ENCODE data around the gene GRID2. TPM values are rescaled to one million over a fixed set of nuclear protein-coding genes. Genes with fewer than 3 reads are reported as not detected.

The GRID2 gene
- total RNA-seq, 1 donor from 2014 or later = 0.17 TPM

DNA sequence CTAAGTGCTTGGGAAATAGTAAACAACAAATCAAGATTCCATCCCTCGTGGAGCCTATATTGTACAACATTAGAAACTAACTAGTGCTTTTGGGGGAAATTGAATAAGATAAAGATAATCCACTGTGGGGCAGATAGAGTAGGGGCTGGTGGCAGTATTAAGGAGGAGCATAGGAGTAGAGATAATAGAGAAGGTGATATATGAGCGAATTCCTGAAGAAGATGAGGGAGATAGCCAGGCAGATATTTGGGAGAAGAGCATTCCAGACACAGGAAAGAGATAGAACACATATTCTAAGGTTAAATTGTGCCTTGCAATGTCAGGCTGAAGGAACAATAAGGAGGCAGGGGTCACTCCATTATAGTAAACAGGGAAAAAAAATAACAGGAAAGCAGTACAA lies 218.2 kb downstream of the GRID2 start:
- no peaks in the 10 kb centered on the region for H3K27me3 Mint-ChIP-seq (ENCODE audit: insufficient read depth, low read depth)
- H3K27ac Mint-ChIP-seq = no peak overlapping the region
- no peaks in the 10 kb centered on the region for H3K27me3 ChIP-seq
- H3K4me3 ChIP-seq = no peak overlapping the region
- TF ChIP-seq, protein P1, sequence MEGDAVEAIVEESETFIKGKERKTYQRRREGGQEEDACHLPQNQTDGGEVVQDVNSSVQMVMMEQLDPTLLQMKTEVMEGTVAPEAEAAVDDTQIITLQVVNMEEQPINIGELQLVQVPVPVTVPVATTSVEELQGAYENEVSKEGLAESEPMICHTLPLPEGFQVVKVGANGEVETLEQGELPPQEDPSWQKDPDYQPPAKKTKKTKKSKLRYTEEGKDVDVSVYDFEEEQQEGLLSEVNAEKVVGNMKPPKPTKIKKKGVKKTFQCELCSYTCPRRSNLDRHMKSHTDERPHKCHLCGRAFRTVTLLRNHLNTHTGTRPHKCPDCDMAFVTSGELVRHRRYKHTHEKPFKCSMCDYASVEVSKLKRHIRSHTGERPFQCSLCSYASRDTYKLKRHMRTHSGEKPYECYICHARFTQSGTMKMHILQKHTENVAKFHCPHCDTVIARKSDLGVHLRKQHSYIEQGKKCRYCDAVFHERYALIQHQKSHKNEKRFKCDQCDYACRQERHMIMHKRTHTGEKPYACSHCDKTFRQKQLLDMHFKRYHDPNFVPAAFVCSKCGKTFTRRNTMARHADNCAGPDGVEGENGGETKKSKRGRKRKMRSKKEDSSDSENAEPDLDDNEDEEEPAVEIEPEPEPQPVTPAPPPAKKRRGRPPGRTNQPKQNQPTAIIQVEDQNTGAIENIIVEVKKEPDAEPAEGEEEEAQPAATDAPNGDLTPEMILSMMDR (IDR thresholded peaks at IDR 0.05) = no peak
- TF ChIP-seq EZH2 (IDR thresholded peaks at IDR 0.05) (no peak), EZH2phosphoT487 (IDR thresholded peaks at IDR 0.05) (no peak)
- H3K9me3 Mint-ChIP-seq = no peaks in the 10 kb centered on the region
- peaks cover 18% of the 10 kb centered on the region for H3K4me1 ChIP-seq
- no peak overlapping the region for H3K4me3 Mint-ChIP-seq
- peak overlapping the region; percentile 51 for H2AFZ ChIP-seq (replicated peaks)
- no peak overlapping the region for H3K4me2 ChIP-seq
- no peaks in the 10 kb centered on the region for H3K9me3 ChIP-seq (ENCODE audit: low read depth)
- no peak overlapping the region for H3K9ac ChIP-seq
- no peaks in the 10 kb centered on the region for H3K36me3 ChIP-seq
- H3K36me3 Mint-ChIP-seq = no peaks in the 10 kb centered on the region
- peaks cover 6% of the 10 kb centered on the region for H3F3A ChIP-seq (ENCODE audit: low read depth)
- no peak for DNase-seq (ENCODE audit: low spot score)
- H3K4me1 Mint-ChIP-seq = peaks cover 5% of the 10 kb centered on the region
- H4K20me1 ChIP-seq (ENCODE audit: low read depth) = no peaks in the 10 kb centered on the region
- no peaks in the 10 kb centered on the region for H3K79me2 ChIP-seq (ENCODE audit: low read depth)
- no peak overlapping the region for H3K27ac ChIP-seq

DNA sequence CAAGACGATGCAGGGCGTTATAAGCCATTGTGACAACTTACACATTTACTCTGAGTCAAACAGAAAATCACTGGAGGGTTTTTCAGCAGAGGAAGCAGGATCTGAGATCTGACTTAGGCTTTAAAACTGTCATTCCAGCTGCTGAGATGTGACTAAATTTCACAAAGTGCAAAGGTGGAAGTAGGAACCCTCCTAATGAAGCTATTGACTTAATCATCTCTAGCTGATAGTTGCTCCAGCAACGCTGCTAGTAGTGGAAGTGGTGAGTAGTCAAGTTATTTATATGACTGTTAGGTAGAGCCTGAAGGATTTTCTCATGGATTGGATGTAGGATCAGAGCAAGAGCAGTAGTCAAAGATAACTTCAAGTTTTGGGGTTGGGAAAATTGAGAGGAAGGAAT lies 218.6 kb downstream of the GRID2 start:
- DNase-seq (ENCODE audit: low spot score) = no peak
- H3K9me3 ChIP-seq (ENCODE audit: low read depth) = no peaks in the 10 kb centered on the region
- H3K4me2 ChIP-seq = no peak overlapping the region
- H3K4me3 Mint-ChIP-seq = no peak overlapping the region
- H3K4me3 ChIP-seq = no peak overlapping the region
- no peaks in the 10 kb centered on the region for H3K36me3 ChIP-seq
- peak overlapping the region; percentile 51 for H2AFZ ChIP-seq (replicated peaks)
- H3K27me3 ChIP-seq = no peaks in the 10 kb centered on the region
- H4K20me1 ChIP-seq (ENCODE audit: low read depth) = no peaks in the 10 kb centered on the region
- no peaks in the 10 kb centered on the region for H3K9me3 Mint-ChIP-seq
- H3K79me2 ChIP-seq (ENCODE audit: low read depth) = no peaks in the 10 kb centered on the region
- H3K36me3 Mint-ChIP-seq = no peaks in the 10 kb centered on the region
- TF ChIP-seq EZH2 (IDR thresholded peaks at IDR 0.05) (no peak), EZH2phosphoT487 (IDR thresholded peaks at IDR 0.05) (no peak)
- TF ChIP-seq, protein P1 (IDR thresholded peaks at IDR 0.05) = no peak
- no peak overlapping the region for H3K27ac ChIP-seq
- H3K27ac Mint-ChIP-seq = no peak overlapping the region
- H3K9ac ChIP-seq = no peak overlapping the region
- peaks cover 6% of the 10 kb centered on the region for H3F3A ChIP-seq (ENCODE audit: low read depth)
- peaks cover 5% of the 10 kb centered on the region for H3K4me1 Mint-ChIP-seq
- H3K4me1 ChIP-seq = peaks cover 18% of the 10 kb centered on the region
- H3K27me3 Mint-ChIP-seq (ENCODE audit: insufficient read depth, low read depth) = no peaks in the 10 kb centered on the region

DNA sequence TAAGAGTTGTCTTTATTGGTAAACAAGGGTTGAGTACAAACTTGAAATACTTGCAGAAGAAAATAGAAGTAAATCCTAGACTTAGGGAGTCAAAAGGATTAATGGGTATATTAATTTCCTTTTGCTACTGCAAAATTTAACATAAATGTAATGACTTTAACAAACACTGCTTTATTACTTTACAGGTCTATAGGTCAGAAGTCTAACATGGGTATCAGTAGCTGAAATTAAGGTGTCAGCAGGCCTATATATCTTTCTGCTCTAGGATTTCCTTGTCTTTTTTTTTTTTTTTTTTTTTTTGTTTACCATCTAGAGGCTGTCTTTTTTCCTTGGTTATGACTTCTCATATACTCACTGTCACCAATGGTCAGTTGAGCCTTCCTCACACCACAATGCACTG lies 220.4 kb downstream of the GRID2 start:
- TF ChIP-seq, protein P1 (IDR thresholded peaks at IDR 0.05) = no peak
- TF ChIP-seq EZH2phosphoT487 (IDR thresholded peaks at IDR 0.05) (no peak), EZH2 (IDR thresholded peaks at IDR 0.05) (no peak)
- H3K4me3 ChIP-seq = no peak overlapping the region
- no peaks in the 10 kb centered on the region for H3K9me3 Mint-ChIP-seq

More for the DNA sequence above, 220.4 kb downstream of the GRID2 start:
- Histone ChIP-seq H4K20me1 (ENCODE audit: low read depth) (no peaks in the 10 kb centered on the region), H3F3A (ENCODE audit: low read depth) (peaks cover 6% of the 10 kb centered on the region), H2AFZ (replicated peaks) (no peak overlapping the region), H3K9ac (no peak overlapping the region), H3K36me3 (no peaks in the 10 kb centered on the region), H3K4me1 (peaks cover 20% of the 10 kb centered on the region), H3K4me2 (no peak overlapping the region), H3K27ac (no peak overlapping the region), H3K27me3 (no peaks in the 10 kb centered on the region), H3K9me3 (ENCODE audit: low read depth) (no peaks in the 10 kb centered on the region), H3K79me2 (ENCODE audit: low read depth) (no peaks in the 10 kb centered on the region)
- no peaks in the 10 kb centered on the region for H3K36me3 Mint-ChIP-seq
- no peak overlapping the region for H3K27ac Mint-ChIP-seq
- DNase-seq (ENCODE audit: low spot score) = no peak
- peaks cover 10% of the 10 kb centered on the region for H3K4me1 Mint-ChIP-seq
- H3K27me3 Mint-ChIP-seq (ENCODE audit: insufficient read depth, low read depth) = no peaks in the 10 kb centered on the region
- no peak overlapping the region for H3K4me3 Mint-ChIP-seq
